ENCODE results near the gene RNF144A. TPM values are rescaled to one million over a fixed set of nuclear protein-coding genes. Genes with fewer than 3 reads are reported as not detected.
"Not testable (repeated sequence)": the region's sequence is repeated elsewhere in the genome, so short reads cannot be mapped to it uniquely, and the experiment has no call there.

The RNF144A gene
- total RNA-seq, 1 experiment from 2014 or later, result 8.3 TPM

DNA sequence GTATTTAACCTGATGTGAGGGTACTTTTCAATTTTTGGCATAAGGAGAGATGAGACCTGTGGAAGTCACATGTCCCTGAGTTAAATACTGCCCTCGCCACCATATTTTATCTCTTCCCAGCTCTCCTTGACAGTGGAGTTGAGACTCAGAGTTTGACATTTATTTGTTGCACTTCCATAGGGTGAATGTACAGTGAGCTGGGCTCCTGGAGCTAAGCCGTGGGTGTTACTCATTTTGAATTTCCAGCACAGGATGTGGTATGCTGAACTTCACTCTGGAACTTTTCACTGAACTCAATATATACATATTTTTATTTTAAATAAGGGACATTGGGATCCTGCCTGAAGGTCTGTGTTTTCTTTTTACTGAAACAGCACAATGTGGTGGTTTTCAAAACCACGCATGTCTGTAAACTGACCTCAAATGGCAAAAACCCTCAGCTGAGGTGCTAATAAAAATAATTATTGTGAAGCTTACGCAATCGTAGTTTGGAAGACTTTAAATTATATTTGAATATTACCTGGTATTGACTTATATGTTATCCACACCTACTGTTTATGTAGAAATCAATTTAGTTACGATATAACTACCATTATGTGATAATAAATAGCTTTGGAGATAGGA lies 12.1 kb downstream of the RNF144A start:
- DNase-seq (ENCODE audit: low spot score), result no peak

DNA sequence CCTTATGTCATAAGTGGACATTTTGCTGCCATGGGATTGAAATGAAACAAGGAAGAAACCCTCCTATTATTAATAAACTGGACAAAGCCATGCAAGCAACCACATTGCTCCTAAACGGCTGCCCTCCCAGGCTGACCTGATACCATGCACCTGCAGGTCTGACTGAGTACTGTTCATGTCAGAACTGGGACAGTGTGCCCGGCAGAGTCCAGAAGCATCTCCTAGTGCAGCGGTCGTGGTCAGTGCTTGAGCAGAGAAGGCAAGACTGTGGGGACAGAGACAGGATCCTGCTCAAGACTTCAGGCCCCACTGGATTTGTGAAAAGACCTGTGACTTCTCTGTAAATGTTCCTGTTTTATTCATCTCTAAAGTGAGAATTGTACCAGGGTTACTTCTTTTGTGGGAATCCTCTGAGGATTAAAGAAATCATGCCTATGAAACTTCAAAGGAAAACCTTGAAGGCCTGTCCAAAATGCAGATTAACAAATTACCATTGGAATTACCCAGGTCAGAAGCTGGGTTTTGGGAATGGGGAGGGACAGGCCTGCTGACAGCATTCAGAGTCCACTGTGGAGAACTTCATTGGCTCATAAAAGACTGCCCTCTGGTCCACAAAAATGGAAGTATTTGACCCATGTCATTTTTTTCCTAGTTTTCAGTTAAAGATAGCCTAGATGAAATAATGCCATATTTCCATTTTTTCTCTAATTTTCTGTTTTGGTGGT lies 13.9 kb downstream of the RNF144A start:
- DNase-seq (ENCODE audit: low spot score), result no peak

DNA sequence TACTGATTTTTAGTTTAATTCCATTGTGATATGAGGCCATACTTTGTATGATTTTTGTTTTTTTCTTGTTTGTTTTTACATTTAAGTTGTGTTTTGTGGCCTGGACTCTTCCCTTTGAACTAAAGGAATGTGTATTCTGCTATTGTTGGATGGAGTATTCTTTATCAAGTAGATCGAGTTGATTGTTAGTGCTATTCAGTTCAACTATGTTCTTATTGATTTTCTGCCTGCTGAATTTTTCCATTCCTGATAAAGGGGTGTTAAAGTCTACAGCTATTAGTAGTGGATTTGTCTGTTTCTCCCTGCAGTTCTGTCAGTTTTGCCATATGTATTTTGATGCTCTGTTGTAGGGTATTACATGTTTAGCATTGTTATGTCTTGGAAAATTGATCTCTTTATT lies 14.5 kb downstream of the RNF144A start:
- DNase-seq (ENCODE audit: low spot score), result no peak

DNA sequence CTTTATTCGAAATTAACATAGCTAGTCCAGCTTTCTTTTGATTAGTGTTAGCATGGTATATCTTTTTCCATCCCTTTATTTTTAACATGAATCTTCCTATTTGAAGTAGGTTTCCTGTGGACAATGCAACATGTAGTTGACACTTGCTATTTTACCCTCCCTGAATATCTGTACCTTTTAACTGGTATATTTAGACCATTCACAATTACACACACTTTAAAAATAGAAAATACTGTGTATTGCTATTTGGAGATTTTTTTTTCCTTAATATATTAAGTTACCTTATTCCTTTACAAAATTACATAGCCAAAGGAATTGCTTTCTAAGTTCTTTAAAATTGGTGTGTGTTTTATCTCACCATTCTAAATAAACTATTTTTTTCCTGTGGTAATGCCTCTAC lies 15.0 kb downstream of the RNF144A start:
- no peak for DNase-seq (ENCODE audit: low spot score)

DNA sequence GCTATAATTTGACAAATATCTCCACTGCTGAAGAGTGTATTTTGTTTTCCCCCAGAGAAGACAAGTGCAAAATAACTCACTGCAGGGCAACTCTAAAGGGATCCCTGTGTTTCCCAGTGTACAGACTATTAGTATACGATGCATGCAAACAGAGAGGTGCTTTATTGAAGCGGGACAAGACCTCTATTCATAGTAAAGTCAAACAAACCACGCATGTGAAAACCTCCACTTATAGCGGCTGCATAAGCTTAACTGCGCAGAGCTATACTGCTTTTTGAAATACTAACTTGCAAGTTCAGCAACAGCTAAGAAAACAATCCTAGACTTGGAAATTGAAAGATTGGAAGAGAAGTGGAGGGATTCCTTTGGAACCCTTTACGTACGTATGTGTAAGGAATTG lies 15.6 kb downstream of the RNF144A start:
- DNase-seq (ENCODE audit: low spot score), result no peak

DNA sequence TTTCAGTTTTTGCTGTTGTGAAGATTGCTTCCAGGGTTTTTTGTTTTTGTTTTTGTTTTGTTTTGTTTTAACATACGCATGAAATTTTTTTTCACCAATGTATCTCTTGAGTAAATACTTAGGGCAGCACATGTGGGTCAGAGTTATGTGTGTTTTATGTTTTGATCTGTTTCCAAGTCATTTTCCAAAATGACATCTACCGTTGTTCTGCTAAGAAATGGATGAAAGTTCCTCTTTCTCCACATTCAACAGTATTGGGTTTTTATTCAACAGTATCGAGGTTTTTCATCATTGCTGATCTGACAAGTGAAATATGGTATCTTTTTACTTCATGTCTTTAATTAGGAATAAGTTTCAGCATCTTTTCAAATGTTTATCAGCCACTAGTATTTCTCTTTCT lies 16.7 kb downstream of the RNF144A start:
- no peak for DNase-seq (ENCODE audit: low spot score)

DNA sequence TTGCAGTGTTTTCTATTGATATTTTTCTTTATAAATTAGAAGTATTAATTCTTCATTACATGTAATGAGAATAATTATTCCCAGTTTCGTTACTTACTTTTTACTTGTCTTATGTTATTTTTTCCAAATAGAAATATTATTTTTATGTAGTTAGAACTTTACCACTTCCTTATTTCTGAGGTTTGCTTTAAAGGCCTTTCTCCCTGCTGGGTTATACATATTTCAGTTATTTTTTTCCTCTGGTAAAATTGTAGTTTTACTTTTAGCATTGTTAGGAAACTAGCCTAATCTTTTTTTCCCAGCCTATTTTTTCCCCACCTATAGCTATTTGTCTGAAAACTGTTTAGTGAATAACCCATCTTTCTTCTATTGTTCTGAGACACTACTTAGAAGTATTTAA lies 17.1 kb downstream of the RNF144A start:
- DNase-seq (ENCODE audit: low spot score), result no peak

DNA sequence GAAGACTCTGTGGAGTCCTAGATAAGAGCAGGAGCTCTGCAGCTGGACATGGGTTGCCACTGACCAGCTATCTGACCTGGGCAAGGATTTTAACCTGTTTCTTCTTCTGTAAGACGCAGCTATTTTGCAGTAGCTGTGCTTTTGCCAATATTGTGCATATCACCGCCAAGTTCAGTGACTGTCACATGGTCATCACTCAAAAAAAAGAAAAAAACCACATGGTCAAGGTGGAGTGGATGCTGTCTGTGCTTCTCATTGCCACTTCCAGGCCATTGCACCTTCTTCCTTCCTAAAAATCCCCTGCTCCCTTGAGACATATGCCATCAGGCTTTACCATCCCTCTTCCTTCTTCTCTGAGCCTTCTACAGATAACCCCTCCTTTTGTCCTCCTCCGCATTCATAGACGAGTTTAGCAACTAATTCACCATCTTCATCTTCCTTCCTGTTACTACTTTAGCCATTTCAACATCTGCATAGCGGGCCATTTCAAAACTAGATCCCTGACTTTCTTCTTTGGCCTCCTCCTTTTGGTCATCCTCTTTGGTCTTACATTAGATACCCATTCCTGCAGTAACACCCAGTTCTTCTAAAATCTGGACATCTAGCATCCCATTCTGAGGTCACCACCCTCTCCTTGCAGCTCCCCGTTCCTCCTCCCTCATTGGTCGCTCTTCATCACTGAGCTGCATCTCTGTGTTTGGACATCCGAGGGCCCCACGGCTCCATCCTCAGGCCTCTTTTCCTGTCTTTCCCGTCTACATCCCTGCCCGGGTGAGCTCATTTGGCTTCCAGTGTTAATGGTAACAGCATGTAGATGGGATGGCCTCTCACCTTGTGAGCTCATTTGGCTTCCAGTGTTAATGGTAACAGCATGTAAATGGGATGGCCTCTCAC lies 17.8 kb downstream of the RNF144A start:
- no peak for DNase-seq (ENCODE audit: low spot score)

DNA sequence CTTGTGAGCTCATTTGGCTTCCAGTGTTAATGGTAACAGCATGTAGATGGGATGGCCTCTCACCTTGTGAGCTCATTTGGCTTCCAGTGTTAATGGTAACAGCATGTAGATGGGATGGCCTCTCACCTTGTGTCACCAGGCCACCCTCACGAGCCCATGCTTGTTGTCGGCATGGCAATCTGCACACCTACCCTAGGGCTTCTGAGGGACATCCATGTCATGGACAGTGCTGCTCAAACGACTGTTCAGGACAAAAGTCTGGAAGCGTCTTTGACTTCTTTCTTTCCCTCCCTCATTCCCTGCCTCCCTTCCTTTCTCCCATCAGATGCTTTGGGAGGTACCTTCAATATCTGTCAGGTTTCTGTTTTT lies 18.4 kb downstream of the RNF144A start:
- not testable (repeated sequence) for DNase-seq (ENCODE audit: low spot score)

DNA sequence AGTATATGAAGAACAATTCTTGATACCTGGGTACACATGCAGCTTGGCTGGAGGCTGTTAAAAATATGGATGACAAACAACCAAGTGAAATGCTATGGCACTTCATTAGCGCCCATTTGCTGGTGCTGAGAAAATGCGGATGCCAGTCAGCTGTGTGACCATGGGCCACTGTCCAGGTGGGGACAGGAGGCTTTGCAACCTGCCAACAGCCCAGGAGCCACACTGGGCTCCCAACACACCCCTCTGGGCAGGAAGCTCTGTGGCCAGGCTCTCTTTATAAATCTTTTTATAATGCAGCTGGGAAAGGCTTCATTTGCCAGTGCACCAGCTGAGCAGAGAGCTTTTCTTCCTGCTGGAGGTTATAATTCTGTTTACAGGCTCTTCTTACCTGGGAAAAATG lies 19.9 kb downstream of the RNF144A start:
- no peak for DNase-seq (ENCODE audit: low spot score)

DNA sequence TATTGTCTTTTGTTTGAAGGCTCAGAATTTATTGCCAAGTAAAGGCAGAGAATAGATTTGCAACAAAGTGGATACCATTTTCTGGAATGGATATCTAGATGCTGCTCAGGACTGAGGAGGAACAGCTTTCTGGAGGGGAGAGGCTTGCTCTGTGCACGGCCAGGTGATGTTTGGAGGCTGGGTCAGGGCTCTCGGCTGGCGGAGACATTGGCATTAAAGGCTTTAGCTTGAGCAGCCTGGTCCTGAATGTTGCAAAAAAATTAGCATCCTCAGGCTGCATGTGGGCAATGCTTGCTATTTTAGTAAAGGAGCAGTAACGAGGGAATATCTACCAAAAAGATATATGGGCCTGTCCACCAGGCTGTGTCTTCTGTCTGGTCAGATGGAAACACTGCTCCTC lies 20.4 kb downstream of the RNF144A start:
- DNase-seq (ENCODE audit: low spot score), result no peak

DNA sequence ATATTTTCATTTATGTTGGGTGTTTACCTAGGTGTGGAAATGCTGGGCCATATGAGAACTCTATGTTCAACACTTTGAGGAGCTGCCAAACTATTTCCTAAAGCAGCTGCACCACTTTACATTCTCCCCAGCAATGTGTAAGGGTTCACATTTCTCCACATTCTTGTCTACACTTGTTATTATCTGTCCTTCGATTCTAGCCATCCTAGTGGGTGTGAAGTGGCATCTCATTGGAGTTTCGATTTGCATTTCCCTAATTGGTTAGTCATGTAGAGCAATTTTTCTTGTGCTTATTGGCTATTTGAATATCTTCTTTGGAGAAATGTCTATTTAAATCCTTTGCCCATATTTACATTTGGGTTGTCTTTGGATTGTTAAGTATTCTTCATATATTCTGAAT lies 21.9 kb downstream of the RNF144A start:
- DNase-seq (ENCODE audit: low spot score), result no peak

DNA sequence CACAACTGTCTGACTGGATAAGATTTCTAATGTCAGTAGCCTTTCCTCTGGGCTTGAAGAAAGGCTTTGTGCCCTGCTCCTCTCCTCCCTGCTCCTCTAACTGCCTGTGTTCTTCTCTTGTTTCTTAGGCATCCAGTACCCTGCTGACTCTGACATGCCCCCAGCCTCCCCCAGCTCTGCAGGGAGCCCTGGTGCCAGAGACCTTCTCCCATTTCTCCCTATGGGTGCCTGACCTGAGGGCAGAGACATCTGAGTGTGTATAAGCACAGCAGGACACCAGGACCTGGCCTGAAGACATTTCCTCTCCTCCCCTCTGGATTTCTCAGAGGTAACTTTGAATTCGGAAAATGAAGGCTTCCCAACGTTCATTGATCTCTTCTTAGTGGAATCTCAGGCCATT lies 23.6 kb downstream of the RNF144A start:
- DNase-seq (ENCODE audit: low spot score), result no peak

DNA sequence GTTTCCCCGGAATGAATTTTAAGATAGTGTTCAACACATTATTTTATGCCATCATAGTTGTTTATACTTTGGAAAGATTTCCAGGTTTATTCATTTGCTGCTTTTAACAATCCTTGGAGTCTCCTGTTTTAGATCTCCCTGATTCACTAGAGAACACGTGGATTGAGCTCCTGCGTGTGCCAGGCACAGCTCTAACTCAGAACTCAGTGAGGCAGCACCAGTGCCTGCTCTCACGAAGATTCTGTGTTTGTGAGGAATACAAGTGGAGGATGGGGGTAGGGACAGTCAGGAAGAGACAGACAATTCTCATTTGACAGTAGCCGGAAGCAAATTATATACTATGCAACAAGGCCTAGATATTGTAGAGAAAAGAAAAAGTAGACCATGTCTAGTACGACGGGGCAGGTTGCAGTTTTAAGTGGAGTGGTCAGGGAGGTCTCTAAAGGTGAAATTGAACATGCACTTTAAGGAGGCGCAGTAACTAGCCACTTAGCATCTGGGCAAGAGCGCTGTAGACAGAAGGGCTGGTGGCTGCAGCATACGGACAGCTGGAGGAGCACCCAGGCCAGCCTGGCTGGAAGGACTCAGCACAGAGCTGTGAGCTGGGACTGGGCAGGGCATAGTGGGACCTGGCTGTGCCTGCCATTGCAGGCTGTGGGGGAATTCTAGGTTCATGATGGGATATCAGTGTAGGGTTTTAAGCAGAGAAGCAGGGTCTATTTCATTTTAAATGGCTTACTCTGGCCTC lies 24.3 kb downstream of the RNF144A start:
- no peak for DNase-seq (ENCODE audit: low spot score)

DNA sequence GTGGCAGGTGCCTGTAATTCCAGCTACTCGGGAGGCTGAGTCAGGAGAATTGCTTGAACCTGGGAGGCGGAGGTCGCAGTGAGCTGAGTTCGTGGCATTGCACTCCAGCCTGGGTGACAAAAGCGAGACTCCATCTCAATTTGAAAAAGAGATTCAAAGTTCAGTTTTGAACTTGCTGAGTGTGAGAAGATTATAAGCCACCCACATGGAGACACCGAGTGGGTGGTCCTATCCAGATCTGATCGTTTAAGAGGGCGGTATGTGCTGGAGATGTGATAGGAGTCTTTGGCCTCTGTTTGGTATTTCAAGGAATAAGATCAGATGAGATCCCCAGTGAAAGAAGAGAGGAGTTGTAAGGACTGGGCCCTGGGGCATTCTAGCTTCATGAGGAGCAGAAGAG lies 25.6 kb downstream of the RNF144A start:
- DNase-seq (ENCODE audit: low spot score), result no peak

DNA sequence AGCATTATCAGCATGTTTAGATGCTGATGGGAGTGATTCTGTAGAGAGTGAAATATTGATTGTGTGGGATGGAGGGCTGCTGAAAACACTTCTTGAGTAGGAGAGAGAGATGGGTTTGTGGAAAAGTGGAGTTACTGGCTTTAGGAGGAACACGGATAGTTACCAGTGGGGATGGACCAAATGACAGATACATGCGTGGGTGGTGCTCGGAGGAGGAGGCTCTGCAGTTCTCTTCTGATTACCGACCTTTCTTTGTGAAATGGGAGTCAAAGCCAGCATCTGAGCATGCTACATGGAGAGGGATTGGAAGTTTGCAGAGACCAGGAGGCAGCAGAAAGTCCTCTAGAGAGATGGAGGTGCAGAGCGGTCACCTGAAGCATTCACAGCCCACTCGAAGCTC lies 26.3 kb downstream of the RNF144A start:
- DNase-seq (ENCODE audit: low spot score), result no peak

DNA sequence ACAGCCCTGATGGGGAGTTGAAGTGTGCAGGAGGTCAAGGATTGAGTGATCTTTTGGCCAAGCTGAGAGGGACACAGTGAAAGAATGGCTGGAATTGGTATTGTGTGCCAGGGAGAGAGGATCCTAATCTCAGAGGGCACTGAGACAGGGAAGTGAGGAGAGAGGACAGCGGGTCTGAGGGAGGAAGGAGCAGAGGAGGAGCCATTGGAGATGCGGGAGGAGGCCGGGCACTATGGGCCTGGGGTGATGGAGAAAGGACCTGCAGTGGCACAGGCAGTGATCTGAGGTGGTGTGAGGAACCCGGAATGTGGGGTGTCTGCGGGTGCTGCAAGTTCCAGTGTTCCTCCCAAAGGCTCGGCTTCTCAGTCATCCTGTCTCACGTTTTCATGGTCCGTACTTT lies 26.8 kb downstream of the RNF144A start:
- DNase-seq (ENCODE audit: low spot score), result no peak

DNA sequence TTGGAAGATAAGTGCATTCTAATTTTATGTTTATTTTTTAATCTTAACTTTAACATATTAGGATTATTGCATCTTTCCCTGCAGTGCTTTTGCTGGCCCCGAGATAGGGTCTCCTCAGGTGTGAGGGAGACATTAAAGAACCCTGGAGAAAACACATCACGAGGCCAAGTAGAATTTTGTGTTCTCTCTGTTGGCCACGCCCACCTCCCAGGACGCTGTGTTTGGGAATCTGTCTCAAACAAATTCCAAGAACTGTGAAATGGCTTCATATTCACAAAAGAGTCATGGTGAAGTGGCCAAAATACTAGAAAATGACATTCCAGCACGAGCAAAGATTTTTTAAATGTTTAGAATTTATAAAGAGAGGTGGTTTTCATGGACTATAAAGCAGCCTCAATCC lies 27.3 kb downstream of the RNF144A start:
- DNase-seq (ENCODE audit: low spot score), result no peak

DNA sequence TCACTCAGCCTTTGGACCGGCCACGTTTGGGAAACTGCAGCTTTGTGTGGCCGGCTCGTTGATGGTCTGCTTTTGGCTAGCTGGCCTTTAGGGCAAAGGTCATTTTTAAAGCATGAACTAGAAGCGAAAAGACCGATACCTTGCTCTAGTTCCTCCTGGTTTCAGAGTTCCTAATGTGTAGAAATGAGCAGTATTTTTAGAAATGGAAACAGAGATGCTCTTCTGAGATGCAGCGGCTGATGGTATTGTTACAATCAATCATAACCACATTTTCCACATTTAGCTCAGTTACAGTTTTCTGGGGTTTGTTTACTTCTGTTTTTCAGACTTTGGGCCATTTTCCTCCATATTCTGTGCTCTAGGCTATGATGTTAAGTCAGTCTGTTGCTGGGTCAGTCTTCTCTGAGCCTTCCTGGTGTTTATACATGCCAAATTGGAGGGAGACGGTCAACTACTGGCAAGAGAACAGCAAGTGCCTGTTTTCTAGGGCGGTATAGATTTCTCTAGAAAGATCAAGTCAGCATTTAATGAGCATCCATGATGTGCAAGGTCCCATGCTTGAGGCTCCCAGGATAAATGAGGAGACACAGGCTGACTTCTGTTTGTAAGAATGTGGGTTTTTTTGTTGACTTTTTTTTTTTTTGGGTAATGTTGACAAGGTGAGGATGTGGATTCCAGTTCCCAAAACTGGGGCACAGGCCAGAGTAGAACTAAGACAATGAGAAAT lies 28.0 kb downstream of the RNF144A start:
- DNase-seq (ENCODE audit: low spot score), result no peak

DNA sequence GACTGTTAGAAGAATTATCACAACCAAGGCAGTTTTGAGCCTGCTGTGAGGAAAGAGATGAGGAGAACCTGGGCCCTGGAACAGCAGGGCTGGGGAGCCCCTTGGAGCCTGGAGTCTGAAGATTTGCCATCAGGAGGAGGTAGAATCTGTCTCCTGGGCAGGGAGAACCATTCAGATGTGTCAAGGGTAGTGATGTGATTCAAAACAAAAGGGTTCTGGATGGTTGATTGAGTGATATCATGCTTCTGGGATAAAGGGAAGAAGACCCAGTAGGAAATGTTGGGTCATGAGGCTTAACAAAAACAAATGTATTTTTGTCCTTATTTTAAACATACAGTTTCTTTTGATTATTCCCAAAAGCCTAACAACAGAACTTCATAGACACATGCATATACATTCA lies 28.6 kb downstream of the RNF144A start:
- no peak for DNase-seq (ENCODE audit: low spot score)

DNA sequence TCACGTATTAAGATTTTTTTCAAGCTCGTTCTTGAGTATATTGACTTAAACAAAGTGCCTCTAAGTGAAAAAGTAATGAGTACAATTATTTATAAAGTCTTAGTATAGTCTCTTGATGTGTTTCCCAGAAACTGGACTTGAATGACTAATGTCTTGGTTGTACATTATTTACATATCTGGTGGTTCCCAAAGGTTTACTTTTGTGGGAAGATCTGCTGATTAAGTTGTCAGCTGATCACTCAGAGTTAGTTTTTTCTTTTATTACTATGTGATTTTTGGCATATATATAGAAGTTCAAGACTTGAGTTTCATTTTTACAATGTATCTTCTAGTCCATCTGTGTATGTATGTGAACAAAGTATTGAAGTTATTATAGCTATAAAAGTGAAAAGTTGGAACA lies 29.5 kb downstream of the RNF144A start:
- DNase-seq (ENCODE audit: low spot score), result peak; percentile 75
